GM10248 (cell line): ENCODE data around the gene SFRP2.

Experiments used
- CTCF ChIA-PET: fragments of 300-600 bp; sonication (Branson Sonifier 250); formaldehyde crosslinking; extraction: SDS; loops from one replicate; lab custom pipeline; 2021; ENCODE audit warnings: antibody characterized with exemption; lab: Yijun Ruan, JAX
- POLR2A ChIA-PET: fragments of 350-650 bp; sonication (Branson Sonifier 250); formaldehyde crosslinking; extraction: SDS; loops from one replicate; lab custom pipeline; 2020; ENCODE audit warnings: antibody characterized with exemption; lab: Yijun Ruan, JAX
- DNase-seq: peaks from one replicate; pipeline ENCODE4 v3.0.0; 2012; ENCODE audit errors: extremely low spot score
- TF ChIP-seq, protein P1 (sequence below): IDR thresholded peaks from 2 replicates; pipeline ENCODE4 v1.5.1; 2012; ENCODE audit warnings: mild to moderate bottlenecking, low read depth; ENCODE audit errors: extremely low read depth, missing control alignments, control extremely low read depth

SFRP2 gene

DNA sequence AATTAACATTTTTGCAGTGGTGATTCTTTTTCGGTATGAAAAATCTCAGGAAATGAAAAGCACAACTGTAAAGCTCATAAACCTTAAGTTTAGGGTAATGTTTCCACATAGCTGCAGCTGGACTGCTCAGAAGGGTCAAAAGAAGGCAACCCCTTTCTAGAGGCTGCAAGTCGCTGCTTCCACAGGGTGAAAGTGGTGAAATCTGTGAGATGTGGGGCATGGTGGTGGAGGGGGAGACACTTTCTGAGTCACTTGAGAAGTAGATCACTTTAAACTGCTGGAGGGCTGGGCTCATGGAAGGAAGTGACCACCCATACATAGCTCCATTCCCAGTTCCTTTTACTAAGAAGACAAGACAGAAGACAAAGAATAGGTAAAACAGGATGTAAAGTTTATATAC, 8.7 kb downstream of the SFRP2 start:
- no peak for DNase-seq
- ChIA-PET CTCF (interaction anchor here (1.4 kb wide), 2 partner anchors 14 to 30 kb away, joined by 4 to 7 read pairs; no protein-coding TSS in a partner anchor), POLR2A (no interaction called here)
- TF ChIP-seq, protein P1, sequence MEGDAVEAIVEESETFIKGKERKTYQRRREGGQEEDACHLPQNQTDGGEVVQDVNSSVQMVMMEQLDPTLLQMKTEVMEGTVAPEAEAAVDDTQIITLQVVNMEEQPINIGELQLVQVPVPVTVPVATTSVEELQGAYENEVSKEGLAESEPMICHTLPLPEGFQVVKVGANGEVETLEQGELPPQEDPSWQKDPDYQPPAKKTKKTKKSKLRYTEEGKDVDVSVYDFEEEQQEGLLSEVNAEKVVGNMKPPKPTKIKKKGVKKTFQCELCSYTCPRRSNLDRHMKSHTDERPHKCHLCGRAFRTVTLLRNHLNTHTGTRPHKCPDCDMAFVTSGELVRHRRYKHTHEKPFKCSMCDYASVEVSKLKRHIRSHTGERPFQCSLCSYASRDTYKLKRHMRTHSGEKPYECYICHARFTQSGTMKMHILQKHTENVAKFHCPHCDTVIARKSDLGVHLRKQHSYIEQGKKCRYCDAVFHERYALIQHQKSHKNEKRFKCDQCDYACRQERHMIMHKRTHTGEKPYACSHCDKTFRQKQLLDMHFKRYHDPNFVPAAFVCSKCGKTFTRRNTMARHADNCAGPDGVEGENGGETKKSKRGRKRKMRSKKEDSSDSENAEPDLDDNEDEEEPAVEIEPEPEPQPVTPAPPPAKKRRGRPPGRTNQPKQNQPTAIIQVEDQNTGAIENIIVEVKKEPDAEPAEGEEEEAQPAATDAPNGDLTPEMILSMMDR: no peak

DNA sequence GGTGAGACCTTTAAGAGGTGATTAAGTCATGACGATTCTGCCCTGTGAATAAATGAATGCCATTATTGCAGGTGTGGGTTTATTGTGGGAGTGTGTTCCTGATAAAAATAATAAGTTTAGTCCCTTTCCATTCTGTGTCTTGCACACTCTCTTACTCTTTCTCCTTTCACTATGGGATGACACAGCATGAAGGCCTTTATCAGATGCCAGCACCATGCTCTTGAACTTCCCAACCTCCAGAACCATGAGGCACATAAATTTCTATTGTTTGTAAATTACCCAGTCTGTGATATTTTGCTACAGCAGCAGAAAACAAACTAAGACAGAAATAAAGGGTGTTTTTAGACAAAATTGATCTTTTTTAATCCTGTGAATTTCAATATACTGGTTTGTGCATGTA, 10.5 kb downstream of the SFRP2 start:
- TF ChIP-seq, protein P1: no peak
- DNase-seq: no peak
- POLR2A ChIA-PET: no interaction called here
- CTCF ChIA-PET: no interaction called here

DNA sequence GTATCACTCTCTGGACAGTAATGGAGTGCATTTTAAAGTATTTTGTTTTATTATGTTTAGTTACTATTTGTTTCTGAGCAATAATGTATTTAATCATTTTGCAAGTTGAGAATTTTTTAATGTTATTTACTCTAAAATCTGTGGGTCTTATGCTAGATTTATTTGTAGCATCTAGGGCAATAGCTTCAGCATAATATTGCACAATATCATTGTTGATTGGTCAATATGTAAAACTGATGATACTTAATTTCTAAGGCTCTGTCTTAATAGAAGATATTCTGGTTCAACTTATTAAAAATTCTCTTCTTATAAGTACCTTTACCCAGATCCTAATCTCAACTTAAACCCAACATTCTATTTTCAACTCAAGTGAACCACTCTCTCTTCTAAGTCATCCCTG, 11.5 kb downstream of the SFRP2 start:
- CTCF ChIA-PET: interaction anchor here (1.0 to 1.6 kb wide), 2 partner anchors 8 to 15 kb away, joined by 3 to 6 read pairs; no protein-coding TSS in a partner anchor
- POLR2A ChIA-PET: no interaction called here
- TF ChIP-seq, protein P1: no peak
- DNase-seq: no peak

DNA sequence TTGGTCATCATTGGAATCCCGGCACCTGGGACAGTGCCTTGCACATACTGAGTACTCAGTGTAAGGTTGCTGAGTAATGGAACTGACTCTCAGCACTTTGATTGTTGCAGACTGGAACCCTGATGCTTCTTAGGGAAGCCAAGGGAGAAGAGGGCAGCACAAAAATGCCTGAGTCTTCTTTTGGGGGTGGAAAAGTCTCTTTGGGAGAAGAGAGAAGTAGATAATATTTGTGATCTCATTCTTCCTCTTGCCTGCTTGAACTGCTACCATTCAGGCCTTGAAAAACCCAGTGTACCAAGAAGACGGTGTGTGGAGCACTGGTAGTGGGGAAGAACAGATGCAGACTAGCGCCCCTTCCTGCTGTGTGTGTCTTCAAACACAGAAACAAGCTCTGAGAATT, 12.3 kb downstream of the SFRP2 start:
- POLR2A ChIA-PET: no interaction called here
- TF ChIP-seq, protein P1: no peak
- CTCF ChIA-PET: interaction anchor here (1.0 to 1.6 kb wide), 2 partner anchors 9 to 14 kb away, joined by 3 to 6 read pairs; no protein-coding TSS in a partner anchor
- DNase-seq: no peak

DNA sequence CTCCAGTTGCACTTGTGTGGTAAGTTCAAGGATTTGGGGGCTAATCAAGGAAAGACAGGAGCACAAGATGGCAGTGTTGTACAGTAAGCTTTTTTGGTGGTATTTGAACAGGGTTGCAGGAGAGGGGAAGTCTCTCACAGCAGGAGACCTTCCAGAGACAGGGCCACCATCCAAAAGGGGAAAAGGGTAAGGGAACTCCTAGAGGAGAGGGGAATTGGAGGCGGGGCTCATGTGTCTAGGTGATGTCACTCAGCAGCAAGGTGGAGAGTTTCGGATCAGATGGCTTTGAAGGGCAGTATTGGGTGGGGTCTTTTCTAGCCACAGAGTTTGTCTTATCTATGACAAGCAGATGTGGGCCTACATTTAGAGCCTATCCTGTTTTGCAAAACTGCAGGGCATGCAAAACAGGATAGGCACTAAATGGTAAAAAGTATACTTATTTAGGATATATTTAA, 15.6 kb downstream of the SFRP2 start:
- DNase-seq: no peak
- POLR2A ChIA-PET: no interaction called here
- CTCF ChIA-PET: no interaction called here
- TF ChIP-seq, protein P1: no peak

DNA sequence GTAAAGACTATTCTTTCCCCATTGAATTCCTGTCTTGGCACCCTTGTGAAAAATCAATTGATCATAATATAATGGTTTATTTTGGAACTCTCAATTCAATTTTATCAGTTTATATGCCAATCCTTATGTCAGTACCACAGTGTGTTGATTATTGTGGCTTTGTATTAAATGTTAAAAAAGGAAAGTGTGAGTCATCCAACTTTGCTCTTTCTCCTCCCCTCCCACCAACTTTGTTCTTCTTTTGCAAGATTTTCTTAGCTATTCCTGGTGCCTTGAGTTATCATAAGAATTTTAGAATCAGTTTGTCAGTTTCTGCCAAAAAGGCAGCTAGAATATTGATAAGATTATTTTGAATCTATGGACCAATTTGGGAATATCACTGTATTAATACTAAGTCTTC, 17.8 kb downstream of the SFRP2 start:
- ChIA-PET CTCF (no interaction called here), POLR2A (no interaction called here)
- TF ChIP-seq, protein P1: no peak
- DNase-seq: no peak

DNA sequence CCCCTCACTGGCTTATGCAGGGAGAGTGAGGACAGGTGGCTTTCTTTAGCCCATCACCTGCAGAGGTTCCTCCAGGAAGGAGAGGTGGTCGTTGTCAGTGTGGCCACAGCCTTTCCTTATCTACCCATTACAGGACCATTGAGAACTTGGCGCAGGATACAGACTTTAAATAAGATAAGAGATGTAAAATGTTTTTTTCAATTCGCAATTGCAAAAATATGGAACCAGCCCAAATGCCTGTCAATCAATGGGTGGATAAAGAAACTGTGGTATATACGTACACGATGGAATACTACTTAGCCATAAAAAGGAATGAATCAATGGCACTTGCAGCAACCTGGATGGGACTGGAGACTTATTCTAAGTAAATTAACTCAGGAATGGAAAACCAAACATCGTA, 22.1 kb downstream of the SFRP2 start:
- ChIA-PET CTCF (no interaction called here), POLR2A (no interaction called here)
- TF ChIP-seq, protein P1: no peak
- DNase-seq: no peak
